Raji (cell line): ENCODE results near the gene ZNF80.

ENCODE experiments used
- POLR2A ChIP-seq: IDR thresholded peaks from 2 replicates; pipeline ENCODE4 v1.6.1; 2011; ENCODE audit warnings: low read depth, low read length, control low read depth; ENCODE audit not compliant: insufficient read depth

Gene ZNF80

DNA sequence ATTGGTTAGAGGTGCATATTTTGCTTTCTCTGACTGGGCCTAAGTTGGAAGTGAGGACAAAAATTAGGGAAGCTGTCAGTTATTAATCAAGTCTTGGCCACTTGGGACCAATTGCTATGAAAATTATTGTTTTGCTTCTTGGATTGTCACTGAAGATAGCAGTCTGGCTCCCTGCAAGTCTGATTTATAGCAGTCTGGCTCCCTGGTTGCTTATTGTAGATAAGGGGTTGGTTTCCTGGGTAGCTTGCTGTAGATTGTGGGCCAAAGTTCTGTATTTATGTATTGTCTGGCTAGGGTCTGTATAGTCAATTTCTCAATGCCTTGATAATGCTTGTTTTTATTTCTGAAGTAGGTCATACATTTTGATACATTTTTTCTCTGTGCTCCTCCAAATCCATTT, 45.2 kb downstream of the ZNF80 start:
- TF ChIP-seq POLR2A = no peak

DNA sequence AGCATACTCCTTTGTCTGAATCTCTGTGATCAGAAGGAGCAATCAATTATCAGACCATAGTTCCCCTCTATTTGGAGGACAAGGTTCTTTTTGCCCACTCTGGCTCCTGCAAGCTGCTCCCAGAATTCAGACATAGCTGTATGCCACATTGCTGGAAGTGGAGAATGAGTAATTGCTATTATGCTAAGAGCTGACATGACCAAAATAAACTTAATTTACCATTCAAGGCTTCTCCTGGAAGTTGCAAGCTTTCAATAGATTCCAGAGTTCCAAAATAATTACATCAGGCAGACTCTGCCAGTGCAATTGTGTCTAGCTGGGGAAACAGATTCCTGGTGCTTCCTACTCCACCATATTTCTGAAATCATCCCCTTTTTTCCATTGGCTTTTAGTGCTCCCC, 50.9 kb downstream of the ZNF80 start:
- no peak for TF ChIP-seq POLR2A
